Parathyroid adenoma (tissue), 2 donors: ENCODE measurements around the gene TPSD1.

Source experiments
- H2AFZ ChIP-seq: fragments of 300-600 bp; sonication (generic); one replicate; pipeline ENCODE4 v1.7.0; 2017; ENCODE audit warnings: antibody characterized with exemption, mild to moderate bottlenecking
- H3K27ac ChIP-seq: fragments of 300-600 bp; sonication (generic); one replicate; pipeline ENCODE4 v1.7.0; 2017
- H3K27me3 ChIP-seq: fragments of 300-600 bp; sonication (generic); one replicate; pipeline ENCODE4 v1.7.0; 2017; ENCODE audit warnings: low read length; ENCODE audit not compliant: control insufficient read depth, insufficient read depth
- H3K36me3 ChIP-seq: fragments of 300-600 bp; sonication (generic); one replicate; pipeline ENCODE4 v1.7.0; 2017; ENCODE audit warnings: low read length; ENCODE audit not compliant: control insufficient read depth, insufficient read depth
- H3K4me1 ChIP-seq: fragments of 300-600 bp; sonication (generic); one replicate; pipeline ENCODE4 v1.7.0; 2017; ENCODE audit warnings: control low read depth
- H3K4me2 ChIP-seq: fragments of 300-600 bp; sonication (generic); one replicate; pipeline ENCODE4 v1.7.0; 2017; ENCODE audit warnings: low read length
- H3K4me3 ChIP-seq: fragments of 300-600 bp; sonication (generic); one replicate; pipeline ENCODE4 v1.7.0; 2017; ENCODE audit warnings: low read depth, low read length
- H3K79me2 ChIP-seq: fragments of 300-600 bp; sonication (generic); one replicate; pipeline ENCODE4 v1.7.0; 2017; ENCODE audit warnings: control low read depth
- H3K9ac ChIP-seq: fragments of 300-600 bp; sonication (generic); one replicate; pipeline ENCODE4 v1.7.0; 2017; ENCODE audit warnings: mild to moderate bottlenecking
- H3K9me3 ChIP-seq: fragments of 300-600 bp; sonication (generic); one replicate; pipeline ENCODE4 v1.7.0; 2017; ENCODE audit warnings: low read length; ENCODE audit not compliant: control insufficient read depth
- TF ChIP-seq, protein P1 (sequence below): fragments of 300-600 bp; sonication (generic); IDR thresholded peaks from one replicate; pipeline ENCODE4 v1.7.0; 2017; ENCODE audit warnings: antibody characterized with exemption, mild to moderate bottlenecking
- donor health status: primary hyperparathyroidism.

The TPSD1 gene

GRCh38 chr16:1213796-1214372 lies 42.0 kb upstream of the TPSD1 start:
- Histone ChIP-seq H2AFZ (no peak overlapping the region), H3K36me3 (no peaks in the 10 kb centered on the region), H3K9me3 (no peaks in the 10 kb centered on the region), H3K79me2 (no peaks in the 10 kb centered on the region), H3K9ac (no peak overlapping the region), H3K27me3 (no peaks in the 10 kb centered on the region), H3K4me2 (no peak overlapping the region), H3K27ac (no peak overlapping the region), H3K4me1 (no peaks in the 10 kb centered on the region), H3K4me3 (no peak overlapping the region)
- TF ChIP-seq, protein P1, sequence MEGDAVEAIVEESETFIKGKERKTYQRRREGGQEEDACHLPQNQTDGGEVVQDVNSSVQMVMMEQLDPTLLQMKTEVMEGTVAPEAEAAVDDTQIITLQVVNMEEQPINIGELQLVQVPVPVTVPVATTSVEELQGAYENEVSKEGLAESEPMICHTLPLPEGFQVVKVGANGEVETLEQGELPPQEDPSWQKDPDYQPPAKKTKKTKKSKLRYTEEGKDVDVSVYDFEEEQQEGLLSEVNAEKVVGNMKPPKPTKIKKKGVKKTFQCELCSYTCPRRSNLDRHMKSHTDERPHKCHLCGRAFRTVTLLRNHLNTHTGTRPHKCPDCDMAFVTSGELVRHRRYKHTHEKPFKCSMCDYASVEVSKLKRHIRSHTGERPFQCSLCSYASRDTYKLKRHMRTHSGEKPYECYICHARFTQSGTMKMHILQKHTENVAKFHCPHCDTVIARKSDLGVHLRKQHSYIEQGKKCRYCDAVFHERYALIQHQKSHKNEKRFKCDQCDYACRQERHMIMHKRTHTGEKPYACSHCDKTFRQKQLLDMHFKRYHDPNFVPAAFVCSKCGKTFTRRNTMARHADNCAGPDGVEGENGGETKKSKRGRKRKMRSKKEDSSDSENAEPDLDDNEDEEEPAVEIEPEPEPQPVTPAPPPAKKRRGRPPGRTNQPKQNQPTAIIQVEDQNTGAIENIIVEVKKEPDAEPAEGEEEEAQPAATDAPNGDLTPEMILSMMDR, result no peak

- TF ChIP-seq, protein P1, result no peak
- Histone ChIP-seq H3K9me3 (no peaks in the 10 kb centered on the region), H3K79me2 (no peaks in the 10 kb centered on the region), H3K9ac (no peak overlapping the region), H3K4me3 (no peak overlapping the region), H3K27ac (no peak overlapping the region), H3K27me3 (no peaks in the 10 kb centered on the region), H3K4me1 (no peaks in the 10 kb centered on the region), H2AFZ (no peak overlapping the region), H3K4me2 (no peak overlapping the region), H3K36me3 (no peaks in the 10 kb centered on the region)
Measured at GRCh38 chr16:1214719-1215118, 41.1 kb upstream of the TPSD1 start.

DNA sequence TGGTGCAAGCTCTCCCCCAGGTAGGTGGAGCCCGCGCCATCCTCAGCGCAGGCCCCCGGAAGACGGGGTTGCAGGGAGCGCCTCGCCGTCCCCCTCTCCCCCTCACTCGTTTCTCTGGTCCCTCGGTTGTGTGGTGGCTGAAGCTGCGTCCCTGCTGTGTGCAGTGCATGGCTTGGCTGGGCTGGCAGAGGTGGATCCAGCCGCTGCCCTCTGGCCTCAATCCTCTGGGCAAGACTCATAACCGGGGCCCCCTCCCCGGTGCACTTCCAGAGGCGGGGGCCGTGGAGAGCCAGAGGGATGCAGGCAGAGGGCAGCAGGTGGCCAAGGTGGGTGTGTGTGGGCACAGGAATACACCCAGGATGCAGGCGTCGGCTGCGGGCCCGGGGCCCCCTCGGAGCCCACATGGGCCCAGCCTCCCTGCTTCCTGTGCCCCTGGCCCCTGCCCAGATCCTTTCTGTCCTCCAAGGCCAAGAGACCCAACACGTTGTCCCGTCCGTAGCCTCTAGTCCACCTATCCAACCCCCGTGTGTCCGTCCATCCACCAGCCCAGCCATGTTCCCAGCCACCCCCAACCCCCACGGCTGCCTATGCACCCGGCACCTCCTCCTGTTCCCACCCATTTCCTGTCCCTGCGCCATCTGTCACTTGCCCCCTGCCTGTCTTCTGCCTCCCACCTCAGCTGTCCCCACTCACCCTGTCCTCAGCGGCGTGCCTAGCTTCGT lies 40.1 kb upstream of the TPSD1 start:
- Histone ChIP-seq H3K9me3 (no peaks in the 10 kb centered on the region), H3K27ac (no peak overlapping the region), H3K27me3 (no peaks in the 10 kb centered on the region), H3K4me2 (no peak overlapping the region), H3K79me2 (no peaks in the 10 kb centered on the region), H3K4me3 (no peak overlapping the region), H3K36me3 (no peaks in the 10 kb centered on the region), H3K9ac (no peak overlapping the region), H3K4me1 (no peaks in the 10 kb centered on the region), H2AFZ (no peak overlapping the region)
- TF ChIP-seq, protein P1, result no peak

DNA sequence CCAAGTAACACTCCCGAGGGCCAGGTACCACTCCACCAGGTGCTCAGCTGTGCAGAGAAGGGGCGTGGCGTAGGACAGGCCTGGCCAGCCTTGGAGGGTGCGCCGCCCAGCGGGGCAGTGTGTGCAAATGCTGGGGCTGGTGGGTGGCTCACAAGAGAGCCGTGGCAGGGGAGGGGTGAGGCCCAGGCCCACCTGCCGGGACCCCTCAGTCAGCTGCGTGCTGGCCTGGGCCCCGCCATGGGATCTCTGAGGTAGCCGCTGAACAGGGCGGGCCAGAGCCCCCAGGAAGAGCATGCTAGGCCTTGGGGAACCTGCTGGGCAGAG lies 39.6 kb upstream of the TPSD1 start:
- TF ChIP-seq, protein P1, result no peak
- Histone ChIP-seq H3K36me3 (no peaks in the 10 kb centered on the region), H3K4me3 (no peak overlapping the region)

More for the DNA sequence above, 39.6 kb upstream of the TPSD1 start:
- Histone ChIP-seq H2AFZ (no peak overlapping the region), H3K79me2 (no peaks in the 10 kb centered on the region), H3K9ac (no peak overlapping the region), H3K4me1 (no peaks in the 10 kb centered on the region), H3K27ac (no peak overlapping the region), H3K4me2 (no peak overlapping the region), H3K9me3 (no peaks in the 10 kb centered on the region), H3K27me3 (no peaks in the 10 kb centered on the region)
